HG03558 (cell line): Measurements from ENCODE around the gene ZIK1.

ENCODE experiments used
- ATAC-seq: cut with Tn5 transposase; IDR thresholded peaks from one replicate; pipeline ENCODE4 v1.9.1; 2021; ENCODE audit warnings: moderate number of reproducible peaks; ENCODE audit not compliant: unreplicated experiment; ENCODE audit errors: extremely low read depth

The ZIK1 gene

DNA sequence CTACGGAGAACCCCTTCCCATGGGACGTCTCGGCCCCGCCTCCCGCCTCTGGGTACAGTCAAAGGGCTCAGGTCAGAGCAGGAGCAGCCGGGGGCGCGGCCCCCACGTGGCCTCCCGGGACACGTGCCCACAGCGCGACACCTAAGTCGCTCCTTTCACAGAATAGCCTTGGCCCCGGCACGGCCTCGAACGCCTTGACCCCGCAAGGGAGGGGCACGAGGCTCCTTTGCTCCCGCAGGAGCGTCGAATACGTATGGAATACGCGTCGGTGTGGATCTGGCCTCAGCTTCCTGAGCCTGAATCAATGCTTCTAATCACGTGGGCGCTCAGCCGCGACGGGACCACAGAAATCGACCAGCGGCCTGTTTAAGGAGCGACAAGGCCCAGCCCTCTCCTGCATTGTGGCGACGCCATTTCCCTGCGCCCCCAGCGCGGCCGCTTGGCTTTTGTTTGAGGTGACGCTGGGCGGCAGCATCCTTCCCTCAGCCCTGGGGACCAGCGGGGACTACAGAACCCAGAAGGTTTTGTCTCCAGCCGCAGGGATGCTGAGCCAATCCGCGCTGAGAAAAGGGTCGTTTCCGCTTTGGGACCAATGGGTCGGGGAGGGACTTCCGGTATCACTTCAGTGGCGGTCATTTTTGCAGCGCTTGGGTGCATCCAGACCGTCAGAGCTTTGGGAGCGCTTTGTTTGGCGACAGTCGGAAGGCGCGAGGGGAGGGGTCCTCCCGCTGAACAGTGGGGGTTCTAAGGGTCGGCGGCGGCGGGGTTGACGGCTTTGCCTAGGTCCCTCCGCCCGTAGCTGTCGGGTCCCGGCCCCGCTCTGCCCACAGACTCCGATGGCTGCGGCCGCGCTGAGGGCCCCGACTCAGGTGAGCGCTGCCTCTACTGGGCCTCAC is at the start of gene ZIK1:
TSS of gene ZIK1 (plus strand) at position 625 of the 896 bp plus-strand sequence. CDS start at position 837, 212 bp downstream.
- ATAC-seq: peak; percentile 52

DNA sequence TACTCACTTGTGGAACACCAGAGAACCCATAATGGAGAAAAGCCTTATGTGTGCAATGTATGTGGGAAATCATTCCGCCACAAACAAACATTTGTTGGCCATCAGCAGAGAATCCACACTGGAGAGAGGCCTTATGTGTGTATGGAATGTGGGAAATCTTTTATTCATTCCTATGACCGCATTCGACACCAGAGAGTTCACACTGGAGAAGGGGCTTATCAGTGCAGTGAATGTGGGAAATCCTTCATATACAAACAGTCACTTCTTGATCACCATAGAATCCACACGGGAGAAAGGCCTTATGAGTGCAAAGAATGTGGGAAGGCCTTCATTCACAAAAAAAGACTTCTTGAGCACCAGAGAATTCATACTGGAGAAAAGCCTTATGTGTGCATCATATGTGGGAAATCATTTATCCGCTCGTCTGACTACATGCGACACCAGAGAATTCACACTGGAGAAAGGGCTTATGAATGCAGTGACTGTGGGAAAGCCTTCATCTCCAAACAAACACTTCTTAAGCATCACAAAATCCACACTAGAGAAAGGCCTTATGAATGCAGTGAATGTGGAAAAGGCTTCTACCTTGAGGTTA is 45.9 kb upstream of the ZIK1 start:
- no peak for ATAC-seq

DNA sequence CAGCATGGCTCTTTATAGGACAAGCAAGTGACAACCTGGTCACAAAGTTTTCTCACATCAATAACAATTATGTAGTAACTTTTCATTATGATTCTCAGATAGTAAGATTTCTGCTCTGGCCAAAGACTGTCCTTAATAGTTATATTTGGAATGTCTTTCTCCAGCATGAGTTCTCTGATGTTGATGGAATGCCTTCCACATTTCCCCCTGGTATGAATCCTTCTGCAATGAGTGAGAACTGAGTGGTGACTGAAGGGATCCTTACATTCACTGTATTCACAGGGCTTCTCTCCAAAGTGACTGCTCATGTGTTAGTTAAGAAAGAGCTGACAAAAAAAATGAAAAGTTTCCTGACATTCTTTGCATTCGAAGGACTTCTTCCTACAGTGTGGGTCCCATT is 37.4 kb upstream of the ZIK1 start:
- no peak for ATAC-seq

DNA sequence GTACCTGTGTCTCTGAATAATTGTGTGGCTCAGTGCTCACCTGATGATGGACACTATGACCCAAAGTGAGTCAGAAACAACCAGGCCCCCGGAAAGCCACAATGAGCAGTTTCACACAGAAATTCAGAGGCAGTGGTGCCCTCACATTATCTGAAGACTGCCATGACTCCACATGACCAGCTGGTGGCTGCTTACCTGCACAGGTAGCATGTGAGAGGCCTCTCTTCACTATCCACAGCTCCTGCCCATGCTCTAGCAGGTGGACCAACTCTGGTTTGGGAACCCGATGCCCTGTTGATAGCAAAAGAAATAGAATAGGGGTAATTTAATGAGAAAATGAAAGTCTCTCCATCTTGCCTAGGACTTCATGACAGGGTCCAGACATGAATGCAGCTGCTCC is 31.5 kb upstream of the ZIK1 start:
- no peak for ATAC-seq

DNA sequence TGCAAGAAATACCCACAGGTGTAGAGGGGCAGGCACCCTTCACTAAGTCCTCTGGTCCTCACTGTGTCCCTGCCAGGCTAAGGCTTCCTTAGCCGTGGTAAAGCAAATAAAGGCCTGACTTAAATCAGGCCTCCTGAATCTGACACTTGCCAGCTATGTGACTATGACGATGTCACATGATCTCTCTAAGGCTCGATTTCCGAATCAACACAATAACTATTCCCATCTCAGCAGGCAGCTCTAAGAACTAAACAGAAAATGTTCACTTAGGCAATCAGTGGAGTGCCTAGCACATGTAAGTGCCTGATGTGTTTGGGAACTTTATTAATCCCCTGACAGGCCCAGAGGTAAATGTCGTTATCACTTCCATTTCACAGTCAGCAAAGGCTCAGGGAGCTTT is 26.3 kb upstream of the ZIK1 start:
- ATAC-seq: no peak

DNA sequence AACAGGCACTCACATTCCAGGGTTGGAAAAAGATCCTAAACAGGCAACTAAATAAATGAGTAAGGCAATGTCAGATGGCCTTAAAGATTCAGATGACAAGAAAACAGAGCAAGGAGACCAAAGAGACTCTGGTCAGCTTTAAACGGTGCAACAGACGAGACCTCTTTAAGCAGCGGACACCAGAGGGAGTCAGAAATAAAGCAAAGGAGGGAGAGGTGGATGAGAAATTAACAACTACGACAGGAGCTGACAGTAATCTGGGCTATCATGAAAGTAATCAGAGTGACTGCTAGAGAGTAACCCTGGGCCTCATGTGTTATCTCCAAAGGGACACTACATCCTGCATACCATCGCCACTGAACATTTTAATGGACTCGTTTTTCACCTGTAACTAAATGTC is 25.4 kb upstream of the ZIK1 start:
- no peak for ATAC-seq

DNA sequence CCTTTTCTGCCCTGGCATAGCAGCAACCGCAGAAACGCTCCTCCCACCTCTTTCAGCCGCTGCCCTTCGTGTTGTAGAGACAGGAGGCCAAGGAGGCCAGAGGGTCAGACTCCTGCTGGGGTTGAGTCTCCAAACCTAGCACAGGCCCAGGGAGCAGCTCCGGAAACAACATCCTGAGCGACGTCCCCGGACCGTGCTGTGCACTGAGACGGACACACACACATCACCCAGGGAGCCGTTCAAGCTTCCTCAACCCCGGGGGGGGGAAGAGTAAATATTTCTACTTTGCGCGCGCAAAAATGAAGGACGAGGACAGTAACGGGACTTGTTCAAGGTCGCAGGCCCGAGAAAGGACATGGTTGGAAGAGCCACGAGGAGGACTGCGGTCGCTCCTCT is 24.9 kb upstream of the ZIK1 start:
- no peak for ATAC-seq

DNA sequence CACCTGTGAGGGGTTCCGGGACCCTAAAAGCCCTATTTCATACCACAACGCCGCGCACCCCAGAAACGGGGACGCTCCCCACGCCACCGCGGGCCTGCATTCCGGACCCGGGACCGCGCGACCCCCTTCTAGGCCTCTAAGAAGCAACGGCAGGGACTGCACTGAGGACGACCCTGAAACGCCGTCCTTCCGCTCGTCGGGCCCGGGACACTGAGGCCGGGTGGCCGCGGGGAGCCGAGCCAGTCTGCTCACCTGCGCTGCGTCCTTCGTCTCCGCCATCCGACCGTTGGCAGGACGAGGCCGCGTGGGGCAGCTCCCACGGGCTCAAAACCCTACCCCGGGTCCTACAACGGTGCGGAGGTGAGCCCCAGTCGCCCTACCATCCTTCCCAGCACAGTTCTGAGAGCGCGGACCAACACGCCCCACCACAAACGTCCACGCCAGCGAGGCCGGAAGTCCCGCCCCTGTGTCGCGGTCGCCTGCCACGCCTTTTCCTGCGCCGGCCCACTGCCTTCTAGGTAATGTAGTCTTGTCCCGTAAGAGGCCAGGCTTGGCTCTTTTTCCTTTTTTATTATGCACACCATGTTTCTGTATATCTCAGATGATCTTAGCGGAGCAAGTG is 24.4 kb upstream of the ZIK1 start, which contains the start of gene ZNF550:
TSS of gene ZNF550 (minus strand) at position 460 of the 622 bp plus-strand sequence. CDS start at position 279, 181 bp downstream.
- no peak for ATAC-seq

DNA sequence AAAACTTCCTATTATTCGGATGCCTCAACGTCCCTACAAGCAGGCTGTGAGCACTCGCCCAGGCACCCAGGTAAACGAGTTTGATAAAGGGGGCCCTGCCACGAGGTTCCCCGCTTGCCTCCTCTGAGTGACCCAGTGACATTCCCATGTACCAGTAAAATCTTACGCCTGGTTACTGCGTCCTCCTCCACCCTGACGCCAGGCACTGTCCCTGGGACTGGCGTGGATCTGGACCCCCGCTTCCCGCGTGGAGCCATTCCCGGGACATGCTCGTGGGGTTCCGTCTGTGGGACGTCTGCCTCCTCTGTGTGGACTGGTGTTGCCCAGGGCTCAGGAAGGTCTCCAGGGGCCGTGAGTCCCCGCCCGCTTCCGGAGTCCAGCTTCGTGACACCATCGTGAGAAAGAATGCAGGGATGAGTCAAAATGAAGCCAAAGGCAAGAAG is 23.9 kb upstream of the ZIK1 start:
- no peak for ATAC-seq

DNA sequence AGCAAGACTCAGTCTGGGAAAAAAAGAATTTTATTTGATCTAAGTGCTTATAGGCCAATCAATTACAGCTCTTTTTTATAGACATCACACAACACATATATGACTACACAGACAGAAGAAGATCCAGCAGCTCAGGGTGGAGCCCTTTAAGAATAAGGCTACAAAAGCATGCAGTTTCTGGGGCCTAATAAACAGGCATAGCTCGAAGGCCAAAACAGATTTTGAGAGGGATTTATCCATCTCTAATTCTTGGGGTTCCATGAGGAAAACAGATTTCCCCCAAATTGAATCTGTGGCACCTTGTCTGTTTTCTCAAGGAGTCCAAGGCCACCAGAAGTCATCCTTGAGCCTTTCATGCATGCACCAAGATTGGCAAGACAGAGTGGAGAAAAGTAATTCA is 20.4 kb upstream of the ZIK1 start:
- no peak for ATAC-seq

DNA sequence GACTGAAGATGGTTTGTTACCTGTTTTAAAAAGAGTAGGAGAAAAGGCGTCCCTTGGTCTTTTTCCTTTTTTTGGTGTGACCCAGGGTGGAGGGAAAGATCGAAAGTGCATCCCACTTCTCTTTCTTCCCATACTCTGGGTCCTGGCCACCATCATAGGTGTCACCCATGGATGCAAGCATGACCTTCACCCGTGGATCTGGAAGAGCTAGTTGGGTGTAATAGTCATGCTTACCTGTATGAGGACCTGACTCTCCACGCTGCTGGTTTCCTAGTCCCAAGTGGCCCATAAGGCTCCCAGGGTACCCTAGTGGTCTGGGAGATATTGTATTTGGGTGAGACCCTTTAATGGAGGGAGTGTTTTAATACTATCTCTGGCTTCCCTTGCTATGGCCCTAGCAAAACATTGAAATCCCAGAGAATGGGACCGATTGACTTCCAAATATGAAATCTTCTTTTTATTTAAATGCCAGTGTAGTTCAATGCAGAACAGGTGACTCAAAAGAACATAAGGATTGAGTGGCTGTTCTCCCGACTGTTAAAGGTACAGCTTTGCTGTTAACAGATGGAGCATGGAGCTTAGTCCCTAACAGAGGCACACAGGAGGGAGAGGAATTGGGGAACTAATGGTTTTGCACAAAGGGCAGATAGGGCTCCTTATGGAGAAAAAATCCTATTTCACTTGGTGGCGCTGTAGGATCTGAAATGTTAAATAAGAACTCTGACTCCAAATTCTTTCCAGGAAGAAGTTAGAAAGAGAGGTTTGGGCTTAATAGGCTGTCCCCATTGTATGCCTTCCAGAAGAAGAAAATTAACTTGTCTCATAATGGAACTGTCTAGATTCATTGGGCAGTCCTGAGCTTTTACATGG is 17.3 kb upstream of the ZIK1 start:
- no peak for ATAC-seq

DNA sequence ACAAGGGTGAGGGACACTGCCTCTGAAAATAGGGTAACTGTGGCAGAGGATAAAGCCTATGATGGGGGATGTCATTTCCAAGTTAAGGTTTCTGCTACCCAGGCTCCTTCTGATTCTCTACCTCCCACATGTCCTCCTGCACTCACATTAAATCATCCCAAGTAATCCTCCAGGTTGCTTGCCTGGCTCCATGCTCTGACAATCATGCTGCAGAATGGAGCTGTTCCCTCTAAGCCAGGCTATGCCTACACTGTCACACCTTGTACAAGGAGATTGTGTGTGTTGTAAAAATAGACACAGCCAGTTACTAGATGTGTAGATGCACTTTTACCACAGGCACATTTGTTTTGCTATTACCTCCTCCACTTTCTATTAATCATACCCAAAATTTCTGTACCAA is 13.2 kb upstream of the ZIK1 start:
- no peak for ATAC-seq

DNA sequence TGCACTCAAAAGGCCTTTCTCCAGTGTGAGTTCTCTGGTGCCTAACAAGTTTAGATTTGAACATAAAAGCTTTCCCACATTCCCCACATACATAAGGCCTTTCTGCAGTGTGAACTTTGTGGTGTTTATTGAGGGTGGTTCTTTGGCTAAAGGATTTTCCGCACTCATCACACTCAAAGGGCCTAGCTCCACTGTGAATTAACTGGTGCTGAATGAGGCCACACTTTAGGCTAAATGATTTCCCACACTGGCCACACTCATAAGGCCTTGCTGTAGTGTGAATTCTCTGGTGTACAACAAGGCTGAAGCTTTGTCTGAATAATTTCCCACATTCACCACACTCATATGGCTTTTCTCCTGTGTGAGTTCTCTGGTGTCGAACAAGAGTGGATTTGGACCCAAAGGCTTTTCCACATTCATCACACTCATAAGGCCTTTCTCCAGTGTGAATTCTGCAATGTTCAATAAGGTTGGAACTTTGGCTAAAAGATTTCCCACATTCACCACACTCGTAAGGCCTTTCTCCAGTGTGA is 11.5 kb upstream of the ZIK1 start:
- no peak for ATAC-seq

DNA sequence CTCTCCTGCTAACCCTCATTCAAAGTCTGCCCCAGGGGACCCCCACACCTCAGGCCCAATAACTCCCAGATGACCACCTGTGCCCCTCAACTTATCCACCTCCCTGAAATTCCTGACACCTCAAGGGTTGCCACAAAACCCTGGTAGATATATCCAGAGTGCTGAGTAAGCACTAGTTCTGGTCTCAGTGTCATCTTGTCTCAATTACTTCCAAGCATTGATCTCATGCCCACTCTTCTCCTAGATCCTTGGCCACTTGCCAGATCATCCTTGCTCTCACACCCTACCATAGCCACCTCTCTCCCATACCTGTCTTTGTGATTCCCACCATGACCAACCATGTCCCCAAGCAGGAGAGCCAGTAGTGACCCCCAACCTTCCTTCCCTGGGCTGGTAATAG is 7.3 kb upstream of the ZIK1 start:
- no peak for ATAC-seq

DNA sequence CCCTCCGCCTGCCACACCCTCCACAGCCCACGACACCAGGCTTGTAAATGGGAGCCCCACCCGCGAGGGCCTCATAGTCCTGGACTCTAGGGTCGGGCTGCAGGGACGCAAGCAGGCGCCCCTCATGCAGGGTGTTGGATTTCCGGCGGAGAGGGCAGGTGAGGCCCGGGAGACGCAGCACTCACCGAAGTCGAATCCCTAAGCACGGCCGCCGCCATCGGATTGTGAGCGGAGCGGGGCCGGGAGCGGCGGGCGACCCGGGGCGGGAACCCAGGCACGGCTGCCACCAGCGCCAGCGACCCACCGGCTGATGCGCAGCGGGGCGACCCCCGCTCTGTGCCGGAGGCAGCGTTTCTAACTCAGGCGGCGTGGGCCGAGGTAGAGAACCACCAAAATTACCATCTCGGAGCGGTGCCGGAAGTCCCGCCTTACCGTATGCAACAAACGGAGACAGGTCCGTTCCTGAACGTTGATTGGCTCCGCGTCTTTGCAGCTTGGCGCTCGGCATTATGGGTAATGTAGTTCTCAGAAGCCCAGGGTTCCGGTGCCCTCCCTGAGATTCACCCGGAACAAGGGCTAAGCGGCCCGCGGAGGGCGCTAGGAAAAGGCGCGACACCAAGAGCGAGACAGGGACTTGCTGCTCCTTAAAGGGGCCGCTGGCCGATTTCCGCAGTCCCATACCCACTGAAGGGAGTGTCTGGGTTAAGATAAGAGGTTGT is 5.3 kb upstream of the ZIK1 start, which contains the start of gene ZNF416:
TSS of gene ZNF416 (minus strand) at position 425 of the 719 bp plus-strand sequence. CDS start at position 218, 207 bp downstream.
- ATAC-seq: peak; percentile 85

DNA sequence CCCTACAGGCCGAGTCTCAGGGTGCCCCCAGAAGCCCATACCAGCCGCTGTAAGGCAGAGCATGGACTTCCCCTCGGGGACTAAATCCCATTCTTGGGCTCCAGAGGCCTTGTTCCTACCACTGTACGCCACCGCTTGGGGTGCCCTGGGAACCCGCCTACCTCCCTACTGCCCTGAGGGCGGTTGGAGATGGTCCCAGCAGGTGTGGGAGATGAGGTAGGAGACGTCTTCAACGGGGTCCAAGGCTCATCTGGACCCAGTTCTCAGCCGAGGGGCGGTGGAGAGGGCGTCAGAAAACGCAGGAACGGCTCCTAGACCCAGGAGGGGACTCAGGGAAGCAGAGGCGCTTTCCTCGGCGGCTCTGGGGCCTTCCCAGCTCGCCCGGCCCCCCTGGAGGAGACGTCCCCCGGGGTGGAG is 833 bp upstream of the ZIK1 start:
- no peak for ATAC-seq

DNA sequence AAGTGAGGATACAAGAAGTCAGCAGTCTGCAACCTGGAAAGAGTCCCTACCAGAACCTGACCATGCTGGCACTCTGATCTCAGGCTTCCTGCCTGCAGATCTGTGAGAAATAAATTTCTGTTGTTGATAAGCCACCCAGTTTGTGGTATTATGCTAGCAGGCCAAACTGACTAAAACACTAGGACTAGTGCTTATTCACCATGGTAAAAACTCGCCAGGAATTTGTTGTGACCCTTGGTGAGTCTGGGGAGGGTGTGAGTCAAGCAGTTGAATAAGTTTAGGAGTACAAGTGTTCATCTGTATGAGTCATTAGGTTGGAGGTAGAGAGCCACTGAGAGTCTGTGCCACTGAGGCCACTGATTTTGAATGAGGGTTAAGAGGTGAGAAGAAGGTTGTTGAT is 3.6 kb downstream of the ZIK1 start:
- no peak for ATAC-seq

DNA sequence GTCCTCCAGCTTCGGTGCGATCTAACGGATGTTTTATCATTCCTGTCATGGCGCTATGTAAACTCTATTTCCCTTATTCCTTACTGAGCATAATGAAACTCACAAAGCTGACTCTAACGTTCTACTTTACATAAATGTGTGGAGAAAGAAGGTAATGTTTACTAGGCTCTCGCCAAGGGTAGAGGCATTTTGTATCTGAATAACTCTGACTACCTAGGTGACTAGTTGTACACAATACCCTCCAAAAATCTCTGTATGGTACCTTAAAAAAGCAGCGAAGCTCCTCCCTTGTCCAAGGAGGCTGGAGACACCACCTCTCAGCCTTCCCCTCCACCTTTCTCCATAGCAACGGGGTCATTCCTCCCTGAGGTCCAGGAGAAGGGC is 15.4 kb downstream of the ZIK1 start:
- no peak for ATAC-seq

DNA sequence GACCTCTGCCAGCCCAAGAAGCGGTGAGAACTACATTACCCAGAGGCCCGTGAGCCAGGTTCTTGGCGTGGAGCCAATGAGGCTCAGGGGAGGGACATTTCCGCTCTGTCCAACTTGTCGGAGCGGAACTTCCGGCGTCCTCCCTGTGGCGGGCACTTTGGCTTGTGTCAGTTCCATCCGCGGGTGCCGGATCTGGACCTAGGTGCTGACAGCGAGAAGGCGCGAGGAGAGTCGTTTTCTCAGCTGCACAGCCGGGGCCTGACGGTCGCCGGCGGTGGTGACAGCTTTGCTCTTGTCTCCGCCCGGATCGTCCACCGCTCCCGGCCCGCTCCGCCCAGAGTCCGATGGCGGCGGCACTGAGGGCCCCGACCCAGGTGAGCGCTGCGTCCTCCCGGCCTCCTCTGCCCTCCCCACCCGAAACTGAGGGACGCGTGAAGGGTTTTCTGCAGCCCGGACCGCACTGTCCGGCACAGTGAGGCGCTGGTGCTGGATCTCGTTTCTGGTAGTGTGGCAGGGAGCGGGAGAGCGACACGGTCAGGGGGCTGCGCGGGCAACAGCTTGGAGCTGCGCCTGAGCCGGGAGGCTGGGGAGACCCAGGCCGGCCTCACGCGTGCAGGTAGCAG is 15.9 kb downstream of the ZIK1 start, which contains the start of gene ZNF530:
TSS of gene ZNF530 (plus strand) at position 125 of the 623 bp plus-strand sequence. CDS start 4,461 bp downstream, outside the sequence.
- peak; percentile 80 for ATAC-seq
